ENCODE measurements around the gene TMPRSS4.
"Not testable (repeated sequence)": the region's sequence is repeated elsewhere in the genome, so short reads cannot be mapped to it uniquely, and the experiment has no call there.

The TMPRSS4 gene

GRCh38 chr11:118056806-118057205 is 20.1 kb upstream of the TMPRSS4 start:
- DNase-seq (ENCODE audit: low read depth, low spot score): no peak

- no peak for DNase-seq (ENCODE audit: low read depth, low spot score)
Observed at GRCh38 chr11:118057251-118058145, 19.4 kb upstream of the TMPRSS4 start.

- no peak for DNase-seq (ENCODE audit: low read depth, low spot score)
Observed at GRCh38 chr11:118058311-118059245, 18.3 kb upstream of the TMPRSS4 start.

GRCh38 chr11:118059246-118059940 is 17.5 kb upstream of the TMPRSS4 start:
- no peak for DNase-seq (ENCODE audit: low read depth, low spot score)

- no peak for DNase-seq (ENCODE audit: low read depth, low spot score)
Observed at GRCh38 chr11:118060081-118060661, 16.7 kb upstream of the TMPRSS4 start.

GRCh38 chr11:118060869-118061268 is 16.0 kb upstream of the TMPRSS4 start:
- DNase-seq (ENCODE audit: low read depth, low spot score): no peak

- no peak for DNase-seq (ENCODE audit: low read depth, low spot score)
Observed at GRCh38 chr11:118061586-118062125, 15.2 kb upstream of the TMPRSS4 start.

- not testable (repeated sequence) for DNase-seq (ENCODE audit: low read depth, low spot score)
Observed at GRCh38 chr11:118062181-118062580, 14.7 kb upstream of the TMPRSS4 start.

GRCh38 chr11:118062631-118063030 is 14.2 kb upstream of the TMPRSS4 start:
- DNase-seq (ENCODE audit: low read depth, low spot score): not testable (repeated sequence)

GRCh38 chr11:118064956-118065355 is 11.9 kb upstream of the TMPRSS4 start:
- DNase-seq (ENCODE audit: low read depth, low spot score): no peak

GRCh38 chr11:118065384-118065783 is 11.5 kb upstream of the TMPRSS4 start:
- no peak for DNase-seq (ENCODE audit: low read depth, low spot score)

- no peak for DNase-seq (ENCODE audit: low read depth, low spot score)
Observed at GRCh38 chr11:118067006-118067405, 9.9 kb upstream of the TMPRSS4 start.

- DNase-seq (ENCODE audit: low read depth, low spot score): no peak
Observed at GRCh38 chr11:118068206-118068944, 8.5 kb upstream of the TMPRSS4 start.

- DNase-seq (ENCODE audit: low read depth, low spot score): no peak
Observed at GRCh38 chr11:118068945-118069612, 7.8 kb upstream of the TMPRSS4 start.

GRCh38 chr11:118071416-118072030 is 5.4 kb upstream of the TMPRSS4 start:
- no peak for DNase-seq (ENCODE audit: low read depth, low spot score)

- DNase-seq (ENCODE audit: low read depth, low spot score): no peak
Observed at GRCh38 chr11:118073554-118073953, 3.3 kb upstream of the TMPRSS4 start.

- DNase-seq (ENCODE audit: low read depth, low spot score): no peak
Observed at GRCh38 chr11:118074091-118074685, 2.7 kb upstream of the TMPRSS4 start.

- no peak for DNase-seq (ENCODE audit: low read depth, low spot score)
Observed at GRCh38 chr11:118074785-118075184, 2.1 kb upstream of the TMPRSS4 start.

- no peak for DNase-seq (ENCODE audit: low read depth, low spot score)
Observed at GRCh38 chr11:118078911-118079411, 2.1 kb downstream of the TMPRSS4 start.
